Osteoblast (primary cell): ENCODE data around the gene FUCA1. TPM values are rescaled to one million over a fixed set of nuclear protein-coding genes. Genes with fewer than 3 reads are reported as not detected.
"Not testable (repeated sequence)": the region's sequence is repeated elsewhere in the genome, so short reads cannot be mapped to it uniquely, and the experiment has no call there.

ENCODE experiments used
- DNase-seq: peaks from one replicate; pipeline ENCODE4 v3.0.0; 2011; ENCODE audit warnings: low spot score, mixed read lengths; ENCODE audit not compliant: insufficient read length; ENCODE audit errors: missing footprints
- H2AFZ ChIP-seq: 2 replicates; pipeline ENCODE4 v1.6.0; 2011; ENCODE audit warnings: mild to moderate bottlenecking, low read length
- H3K27ac ChIP-seq: 2 replicates; pipeline ENCODE4 v1.5.1; 2011; ENCODE audit warnings: mild to moderate bottlenecking, low read depth, low read length, moderate library complexity
- H3K27me3 ChIP-seq: 2 replicates; pipeline ENCODE4 v1.6.0; 2012; ENCODE audit warnings: mild to moderate bottlenecking, control low read depth, inconsistent platforms, low read length, moderate library complexity; ENCODE audit not compliant: insufficient read depth
- H3K36me3 ChIP-seq: 2 replicates; pipeline ENCODE4 v1.5.1; 2011; ENCODE audit warnings: mild to moderate bottlenecking, low read length, control low read depth, moderate library complexity; ENCODE audit not compliant: insufficient read depth
- H3K4me1 ChIP-seq: 2 replicates; pipeline ENCODE4 v1.5.1; 2011; ENCODE audit warnings: mild to moderate bottlenecking, low read length, control low read depth, moderate library complexity; ENCODE audit not compliant: insufficient read depth
- H3K4me2 ChIP-seq: 2 replicates; pipeline ENCODE4 v1.6.0; 2011; ENCODE audit warnings: mild to moderate bottlenecking, low read length; ENCODE audit not compliant: insufficient read depth
- H3K4me3 ChIP-seq: fragments of 200-600 bp; sonication (generic); 3 replicates; pipeline ENCODE4 v1.5.1; 2012; ENCODE audit warnings: mild to moderate bottlenecking, low read length, inconsistent platforms; ENCODE audit not compliant: insufficient read depth
- H3K79me2 ChIP-seq: 2 replicates; pipeline ENCODE4 v1.6.0; 2012; ENCODE audit warnings: mild to moderate bottlenecking, low read length, control low read depth, inconsistent platforms; ENCODE audit not compliant: insufficient read depth
- H3K9me3 ChIP-seq: 2 replicates; pipeline ENCODE4 v1.5.1; 2011; ENCODE audit warnings: low read depth, low read length, control low read depth
- H4K20me1 ChIP-seq: 2 replicates; pipeline ENCODE4 v1.6.0; 2012; ENCODE audit warnings: mild to moderate bottlenecking, low read length, control low read depth; ENCODE audit not compliant: insufficient read depth
- total RNA-seq: library from RNA; depleted of rRNA; stranded (reverse); fragments of >200 nt; gene quantifications from 2 replicates; pipeline ENCODE4 v1.2.3, GENCODE V29; 2012
- TF ChIP-seq, protein P1 (sequence below): IDR thresholded peaks from 2 replicates; pipeline ENCODE4 v1.5.1; 2011; ENCODE audit warnings: mild to moderate bottlenecking, low read depth, low read length, moderate library complexity; ENCODE audit errors: extremely low read depth

The FUCA1 gene
- total RNA-seq, 1 donor = 34.7 TPM

- TF ChIP-seq, protein P1, sequence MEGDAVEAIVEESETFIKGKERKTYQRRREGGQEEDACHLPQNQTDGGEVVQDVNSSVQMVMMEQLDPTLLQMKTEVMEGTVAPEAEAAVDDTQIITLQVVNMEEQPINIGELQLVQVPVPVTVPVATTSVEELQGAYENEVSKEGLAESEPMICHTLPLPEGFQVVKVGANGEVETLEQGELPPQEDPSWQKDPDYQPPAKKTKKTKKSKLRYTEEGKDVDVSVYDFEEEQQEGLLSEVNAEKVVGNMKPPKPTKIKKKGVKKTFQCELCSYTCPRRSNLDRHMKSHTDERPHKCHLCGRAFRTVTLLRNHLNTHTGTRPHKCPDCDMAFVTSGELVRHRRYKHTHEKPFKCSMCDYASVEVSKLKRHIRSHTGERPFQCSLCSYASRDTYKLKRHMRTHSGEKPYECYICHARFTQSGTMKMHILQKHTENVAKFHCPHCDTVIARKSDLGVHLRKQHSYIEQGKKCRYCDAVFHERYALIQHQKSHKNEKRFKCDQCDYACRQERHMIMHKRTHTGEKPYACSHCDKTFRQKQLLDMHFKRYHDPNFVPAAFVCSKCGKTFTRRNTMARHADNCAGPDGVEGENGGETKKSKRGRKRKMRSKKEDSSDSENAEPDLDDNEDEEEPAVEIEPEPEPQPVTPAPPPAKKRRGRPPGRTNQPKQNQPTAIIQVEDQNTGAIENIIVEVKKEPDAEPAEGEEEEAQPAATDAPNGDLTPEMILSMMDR = no peak
- no peaks in the 10 kb centered on the region for H3K9me3 ChIP-seq
- DNase-seq = no peak
- H3K4me1 ChIP-seq = no peaks in the 10 kb centered on the region
- H3K4me3 ChIP-seq = no peak overlapping the region
- no peak overlapping the region for H3K27ac ChIP-seq
- no peak overlapping the region for H2AFZ ChIP-seq
- no peaks in the 10 kb centered on the region for H3K27me3 ChIP-seq
- no peak overlapping the region for H3K4me2 ChIP-seq
- peaks cover 3% of the 10 kb centered on the region for H3K36me3 ChIP-seq
- H4K20me1 ChIP-seq = no peaks in the 10 kb centered on the region
- H3K79me2 ChIP-seq = no peaks in the 10 kb centered on the region
Observed at GRCh38 chr1:23848673-23849616, 19.1 kb downstream of the FUCA1 start.

- not testable (repeated sequence) for H3K4me1 ChIP-seq, H3K36me3 ChIP-seq, H3K4me3 ChIP-seq, DNase-seq, H4K20me1 ChIP-seq, H2AFZ ChIP-seq, H3K27ac ChIP-seq, H3K9me3 ChIP-seq, H3K79me2 ChIP-seq, H3K27me3 ChIP-seq, H3K4me2 ChIP-seq
Observed at GRCh38 chr1:23847482-23848095, 20.5 kb downstream of the FUCA1 start.

GRCh38 chr1:23845163-23845562 lies 22.9 kb downstream of the FUCA1 start:
- TF ChIP-seq, protein P1 = no peak
- Histone ChIP-seq H3K27me3 (peaks cover 3% of the 10 kb centered on the region), H3K4me2 (no peak overlapping the region), H2AFZ (no peak overlapping the region), H3K27ac (no peak overlapping the region), H3K9me3 (no peaks in the 10 kb centered on the region), H4K20me1 (no peaks in the 10 kb centered on the region), H3K4me1 (no peaks in the 10 kb centered on the region), H3K36me3 (peaks cover 3% of the 10 kb centered on the region), H3K79me2 (no peaks in the 10 kb centered on the region), H3K4me3 (no peak overlapping the region)
- no peak for DNase-seq

GRCh38 chr1:23843644-23844043 lies 24.4 kb downstream of the FUCA1 start:
- Histone ChIP-seq H3K36me3 (peaks cover 3% of the 10 kb centered on the region), H2AFZ (no peak overlapping the region), H3K4me1 (peaks cover 2% of the 10 kb centered on the region), H3K4me2 (no peak overlapping the region), H3K9me3 (no peaks in the 10 kb centered on the region), H3K79me2 (no peaks in the 10 kb centered on the region), H3K27me3 (peaks cover 3% of the 10 kb centered on the region), H3K4me3 (no peak overlapping the region), H3K27ac (no peak overlapping the region), H4K20me1 (no peaks in the 10 kb centered on the region)
- DNase-seq = no peak
- TF ChIP-seq, protein P1 = no peak
